Measurements from ENCODE around the gene GOPC. TPM values are rescaled to one million over a fixed set of nuclear protein-coding genes. Genes with fewer than 3 reads are reported as not detected.

GOPC gene
- total and polyA plus RNA-seq, 2 of the 13 experiments (the other 11 are each of a cell fraction or from before 2014, with no cell fraction given), result 20.9 to 41.5 TPM

- Histone ChIP-seq H3K27me3 (ENCODE audit: control insufficient read depth in 1 of 2, insufficient read depth in 2 of 2, low read length in 2 of 2) (no peaks in the 10 kb centered on the region), H2AFZ (ENCODE audit: low read length) (no peak overlapping the region), H3K9ac (ENCODE audit: insufficient read depth, low read depth, low read length) (no peak overlapping the region), H3K4me3 (replicated peaks in 1 of 3; ENCODE audit: insufficient read depth in 1 of 3, low read depth in 2 of 3, low read length in 3 of 3) (no peak overlapping the region), H3K4me1 (ENCODE audit: insufficient read depth, low read length) (peaks cover 31% of the 10 kb centered on the region), H3K79me2 (ENCODE audit: insufficient read depth, low read length) (no peaks in the 10 kb centered on the region), H3K4me2 (ENCODE audit: low read depth, low read length) (no peak overlapping the region), H3K36me3 (replicated peaks in 1 of 2; ENCODE audit: control insufficient read depth in 1 of 2, insufficient read depth in 2 of 2, low read length in 2 of 2) (peaks cover 20 to 37% of the 10 kb centered on the region in 2 experiments), H3K9me3 (ENCODE audit: low read length) (no peaks in the 10 kb centered on the region), H3K27ac (ENCODE audit: extremely low read length, insufficient read depth, low read length) (peak overlapping the region; percentile 40), H4K20me1 (ENCODE audit: insufficient read depth, low read length) (no peaks in the 10 kb centered on the region)
- ATAC-seq, result no peak; the same call in 2 of the 3 replicates
- no peak for FAIRE-seq
- CTCF ChIA-PET (ENCODE audit: low intra/inter-chr PET ratio, low total read pairs), result no interaction called here
- peak; percentile 77 for DNase-seq (ENCODE audit: low spot score)
- POLR2A ChIA-PET, result interaction anchor here (1.3 kb wide), 1 partner anchor 66 kb away, joined by 4 read pairs; the partner anchor contains the start of gene DCBLD1
- in situ Hi-C loops (cut with HindIII; ENCODE audit: extremely low pct_ligation_motif_present, low pct_unique_long_range_greater_than_20kb) (loop anchor here (5.0 kb wide), 1 partner anchor 67 kb away; the partner anchor contains the start of gene DCBLD1), intact Hi-C loops (cut with micrococcal nuclease; ENCODE audit: unreplicated experiment) (no loop called here)
- BruUV-seq (replicated peaks), result TSS peak; percentile 14
- 92% methylated on average over 8 of the region's 8 CpGs for WGBS (ENCODE audit: low lambda C conversion rate)
- TF ChIP-seq, protein P1, sequence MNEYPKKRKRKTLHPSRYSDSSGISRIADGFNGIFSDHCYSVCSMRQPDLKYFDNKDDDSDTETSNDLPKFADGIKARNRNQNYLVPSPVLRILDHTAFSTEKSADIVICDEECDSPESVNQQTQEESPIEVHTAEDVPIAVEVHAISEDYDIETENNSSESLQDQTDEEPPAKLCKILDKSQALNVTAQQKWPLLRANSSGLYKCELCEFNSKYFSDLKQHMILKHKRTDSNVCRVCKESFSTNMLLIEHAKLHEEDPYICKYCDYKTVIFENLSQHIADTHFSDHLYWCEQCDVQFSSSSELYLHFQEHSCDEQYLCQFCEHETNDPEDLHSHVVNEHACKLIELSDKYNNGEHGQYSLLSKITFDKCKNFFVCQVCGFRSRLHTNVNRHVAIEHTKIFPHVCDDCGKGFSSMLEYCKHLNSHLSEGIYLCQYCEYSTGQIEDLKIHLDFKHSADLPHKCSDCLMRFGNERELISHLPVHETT (CRISPR knock-in tag; conservative IDR thresholded peaks at IDR 0.05), result no peak
- TF ChIP-seq FOXA1 (IDR thresholded peaks at IDR 0.05) (peak; percentile 28; the same call in 1 of the 2 replicates), FOXA1 (CRISPR knock-in tag; IDR thresholded peaks at IDR 0.05) (peak; percentile 35; the same call in 1 of the 2 replicates), ARID3A (IDR thresholded peaks at IDR 0.05; ENCODE audit: low read depth, low read length) (peak; percentile 77), MAZ (IDR thresholded peaks at IDR 0.05; ENCODE audit: borderline replicate concordance, low read depth, low read length) (no peak), MAZ (CRISPR knock-in tag; IDR thresholded peaks at IDR 0.05; ENCODE audit: low read depth) (no peak), BORCS8-MEF2B (CRISPR knock-in tag; IDR thresholded peaks at IDR 0.05) (no peak), ASH2L (IDR thresholded peaks at IDR 0.05; ENCODE audit: insufficient read length, low read depth, low read length) (no peak), MIXL1 (CRISPR knock-in tag; IDR thresholded peaks at IDR 0.05) (no peak), ZSCAN21 (CRISPR knock-in tag; IDR thresholded peaks at IDR 0.05; ENCODE audit: borderline replicate concordance) (no peak), ZFP1 (CRISPR knock-in tag; IDR thresholded peaks at IDR 0.05) (no peak), ZMYM2 (CRISPR knock-in tag; IDR thresholded peaks at IDR 0.05) (no peak), SP2 (CRISPR knock-in tag; IDR thresholded peaks at IDR 0.05) (no peak), RFXAP (CRISPR knock-in tag; IDR thresholded peaks at IDR 0.05; ENCODE audit: borderline replicate concordance) (no peak), JUND (CRISPR knock-in tag; IDR thresholded peaks at IDR 0.05) (no peak), ZNF12 (CRISPR knock-in tag; IDR thresholded peaks at IDR 0.05) (peak; percentile 59; the same call in 1 of the 2 replicates), CC2D1A (CRISPR knock-in tag; IDR thresholded peaks at IDR 0.05) (no peak), SOX5 (CRISPR knock-in tag; IDR thresholded peaks at IDR 0.05; ENCODE audit: borderline replicate concordance) (peak; percentile 46; the same call in 1 of the 2 replicates), NCOA2 (CRISPR knock-in tag; IDR thresholded peaks at IDR 0.05) (peak; percentile 65), ZSCAN30 (CRISPR knock-in tag; IDR thresholded peaks at IDR 0.05) (no peak), MXI1 (IDR thresholded peaks at IDR 0.05; ENCODE audit: borderline replicate concordance, low read depth, low read length) (no peak), HNRNPH1 (optimal IDR thresholded peaks at IDR 0.05; ENCODE audit: low read depth, low read length) (no peak), TRIM22 (IDR thresholded peaks at IDR 0.05) (no peak), ZBTB20 (CRISPR knock-in tag; IDR thresholded peaks at IDR 0.05; ENCODE audit: borderline replicate concordance, low read depth) (no peak), ZBTB1 (CRISPR knock-in tag; IDR thresholded peaks at IDR 0.05; ENCODE audit: borderline replicate concordance) (no peak)
Measured at GRCh38 chr6:117548797-117549301, 53.5 kb downstream of the GOPC start.
